ENCODE measurements around the gene MYL6B. TPM values are rescaled to one million over a fixed set of nuclear protein-coding genes. Genes with fewer than 3 reads are reported as not detected.

Gene MYL6B
- 10 to 100 TPM; 26.3 to 51.0 (median 37.8) TPM for total RNA-seq

DNA sequence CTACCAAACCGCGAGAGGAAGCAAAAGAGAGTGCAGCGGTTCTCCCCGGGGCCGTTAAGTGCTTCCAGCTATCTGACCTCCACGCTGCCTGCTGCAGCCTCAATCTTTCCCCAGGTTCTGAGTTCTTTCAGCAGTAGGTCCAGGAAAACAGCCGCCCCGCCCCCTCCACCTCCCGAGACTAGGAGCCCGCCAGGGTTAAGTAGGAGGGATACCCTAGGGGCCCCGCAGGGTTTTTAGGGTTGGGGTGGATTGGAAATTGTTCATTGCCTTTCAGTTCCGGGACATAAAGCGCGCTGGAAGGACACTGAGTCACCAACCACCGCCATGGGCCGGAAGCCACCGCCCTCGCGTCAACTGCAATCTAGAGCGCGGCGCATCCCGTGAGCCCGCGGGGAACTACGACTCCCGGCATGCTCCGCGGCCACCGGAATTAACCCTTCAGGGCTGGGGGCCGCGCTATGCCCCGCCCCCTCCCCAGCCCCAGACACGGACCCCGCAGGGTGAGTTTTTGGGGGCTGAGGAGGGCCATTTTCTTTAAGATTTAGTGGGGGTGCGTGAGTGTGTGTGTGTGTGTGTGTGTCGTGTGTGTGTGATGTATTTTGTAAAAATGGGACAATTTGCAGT lies at the start of gene MYL6B:
TSS of gene MYL6B (plus strand) at position 456 of the 624 bp plus-strand sequence. CDS start 1,332 bp downstream, outside the sequence.
- 0 to 1% methylated on average over 7 to 25 of the region's 37 CpGs for WGBS, 2 donors
- intact Hi-C loops (cut with DNase I), result no loop called here

DNA sequence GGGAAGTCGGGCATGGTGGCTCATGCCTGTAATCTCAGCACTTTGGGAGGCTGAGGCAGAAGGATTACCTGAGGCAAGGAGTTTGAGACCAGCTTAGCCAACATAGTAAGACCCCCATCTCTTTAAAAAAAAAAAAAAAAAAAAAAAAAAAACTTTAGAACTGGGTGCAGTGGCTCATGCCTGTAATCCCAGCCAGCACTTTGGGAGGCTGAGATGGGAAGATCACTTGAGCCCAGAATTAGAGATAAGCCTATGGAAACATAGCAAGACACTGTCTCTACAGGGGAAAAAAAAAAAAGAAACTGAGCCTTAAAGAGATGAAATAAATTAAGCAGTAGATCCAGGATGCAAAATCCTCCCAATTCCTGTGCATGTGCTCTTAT lies 49.7 kb upstream of the MYL6B start:
- Histone ChIP-seq H3K36me3 (peaks cover 0 to 66% (median 7%) of the 10 kb centered on the region in 3 donors), H3K4me3 (no peak overlapping the region), H3K4me1 (peaks cover 10 to 61% (median 25%) of the 10 kb centered on the region in 3 donors), H3K27ac (peak overlapping the region in 3 of 4 donors; percentile 22 to 94 (median 94)), H3K9me3 (no peaks in the 10 kb centered on the region), H3K27me3 (no peaks in the 10 kb centered on the region)
- WGBS, 2 donors, result 67 to 73% methylated on average over 1 of the region's 1 CpG
- no peak for TF ChIP-seq POLR2A (IDR thresholded peaks at IDR 0.05)
- TF ChIP-seq, protein P1, sequence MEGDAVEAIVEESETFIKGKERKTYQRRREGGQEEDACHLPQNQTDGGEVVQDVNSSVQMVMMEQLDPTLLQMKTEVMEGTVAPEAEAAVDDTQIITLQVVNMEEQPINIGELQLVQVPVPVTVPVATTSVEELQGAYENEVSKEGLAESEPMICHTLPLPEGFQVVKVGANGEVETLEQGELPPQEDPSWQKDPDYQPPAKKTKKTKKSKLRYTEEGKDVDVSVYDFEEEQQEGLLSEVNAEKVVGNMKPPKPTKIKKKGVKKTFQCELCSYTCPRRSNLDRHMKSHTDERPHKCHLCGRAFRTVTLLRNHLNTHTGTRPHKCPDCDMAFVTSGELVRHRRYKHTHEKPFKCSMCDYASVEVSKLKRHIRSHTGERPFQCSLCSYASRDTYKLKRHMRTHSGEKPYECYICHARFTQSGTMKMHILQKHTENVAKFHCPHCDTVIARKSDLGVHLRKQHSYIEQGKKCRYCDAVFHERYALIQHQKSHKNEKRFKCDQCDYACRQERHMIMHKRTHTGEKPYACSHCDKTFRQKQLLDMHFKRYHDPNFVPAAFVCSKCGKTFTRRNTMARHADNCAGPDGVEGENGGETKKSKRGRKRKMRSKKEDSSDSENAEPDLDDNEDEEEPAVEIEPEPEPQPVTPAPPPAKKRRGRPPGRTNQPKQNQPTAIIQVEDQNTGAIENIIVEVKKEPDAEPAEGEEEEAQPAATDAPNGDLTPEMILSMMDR (IDR thresholded peaks at IDR 0.05), result no peak
- DNase-seq, result no peak
- intact Hi-C loops (cut with DNase I), result loop anchor here (10.0 kb wide), 1 partner anchor 58 kb away; the partner anchor contains the start of gene RPS26

More for the DNA sequence above, at the start of gene MYL6B:
- peak; percentile 58 for DNase-seq
- peak in 2 of 4 donors; percentile 65 to 67 for TF ChIP-seq POLR2A (IDR thresholded peaks at IDR 0.05)
- TF ChIP-seq, protein P1 (IDR thresholded peaks at IDR 0.05), result peak in 2 of 6 experiments; percentile 1 to 32
- Histone ChIP-seq H3K4me1 (peaks cover 16 to 42% (median 21%) of the 10 kb centered on the region in 3 donors), H3K36me3 (peaks cover 0 to 6% (median 0%) of the 10 kb centered on the region in 3 donors), H3K27me3 (no peaks in the 10 kb centered on the region), H3K4me3 (peak within 1 kb of the TSS; percentile 43 to 83 (median 68)), H3K9me3 (no peaks in the 10 kb centered on the region), H3K27ac (peak within 1 kb of the TSS; percentile 91 to 96 (median 96))

DNA sequence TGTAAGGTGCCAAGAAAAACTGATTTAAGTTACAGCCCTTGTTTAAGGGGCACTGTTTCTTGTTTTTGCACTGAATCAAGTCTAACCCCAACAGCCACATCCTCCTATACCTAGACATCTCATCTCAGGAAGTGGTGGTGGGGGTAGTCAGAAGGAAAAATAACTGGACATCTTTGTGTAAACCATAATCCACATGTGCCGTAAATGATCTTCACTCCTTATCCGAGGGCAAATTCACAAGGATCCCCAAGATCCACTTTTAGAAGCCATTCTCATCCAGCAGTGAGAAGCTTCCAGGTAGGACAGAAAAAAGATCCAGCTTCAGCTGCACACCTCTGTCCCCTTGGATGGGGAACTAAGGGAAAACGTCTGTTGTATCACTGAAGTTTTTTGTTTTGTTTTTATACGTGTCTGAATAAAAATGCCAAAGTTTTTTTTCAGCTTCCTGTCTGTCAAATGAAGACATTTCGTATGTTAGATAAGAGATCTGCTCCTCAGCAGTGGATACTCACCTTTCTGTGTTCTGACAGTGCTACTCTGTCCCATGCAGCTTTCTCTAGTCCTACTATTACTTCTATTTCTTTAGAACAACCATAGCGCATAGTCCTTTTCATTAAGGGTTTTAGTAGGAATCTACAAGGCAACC lies 49.2 kb upstream of the MYL6B start:
- Histone ChIP-seq H3K4me1 (peaks cover 10 to 61% (median 25%) of the 10 kb centered on the region in 3 donors), H3K27me3 (no peaks in the 10 kb centered on the region), H3K4me3 (peak overlapping the region; percentile 85 to 97 (median 89)), H3K36me3 (peaks cover 0 to 66% (median 12%) of the 10 kb centered on the region in 3 donors), H3K27ac (peak overlapping the region; percentile 90 to 95 (median 94)), H3K9me3 (no peaks in the 10 kb centered on the region)
- TF ChIP-seq, protein P1 (IDR thresholded peaks at IDR 0.05), result no peak
- TF ChIP-seq POLR2A (IDR thresholded peaks at IDR 0.05), result no peak
- no peak for DNase-seq
- intact Hi-C loops (cut with DNase I), result loop anchor here (10.0 kb wide), 1 partner anchor 58 kb away; the partner anchor contains the start of gene RPS26
- WGBS, 2 donors, result 38 to 41% methylated on average over 6 of the region's 6 CpGs

DNA sequence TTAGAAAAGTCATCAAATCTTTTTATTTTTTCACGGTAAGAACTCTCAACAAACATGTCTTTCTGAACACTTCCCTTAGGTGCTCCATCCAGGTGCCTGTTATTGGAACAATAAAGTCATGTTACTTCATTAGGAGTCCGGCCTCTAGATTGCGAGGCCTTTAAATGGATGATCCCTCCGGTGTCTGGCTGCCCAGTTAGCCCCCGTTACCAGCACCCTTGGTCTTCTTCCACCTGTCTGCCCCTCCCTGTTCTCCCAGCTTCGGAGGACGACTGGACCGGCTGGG lies 48.6 kb upstream of the MYL6B start:
- TF ChIP-seq, protein P1 (IDR thresholded peaks at IDR 0.05), result no peak
- no peak for TF ChIP-seq POLR2A (IDR thresholded peaks at IDR 0.05)
- 1 to 2% methylated on average over 8 of the region's 8 CpGs for WGBS, 2 donors
- DNase-seq, result no peak
- peak overlapping the region; percentile 90 to 95 (median 94) for H3K27ac ChIP-seq
- H3K4me1 ChIP-seq, result peaks cover 10 to 61% (median 25%) of the 10 kb centered on the region in 3 donors
- intact Hi-C loops (cut with DNase I), result loop anchor here (10.0 kb wide), 1 partner anchor 59 kb away; the partner anchor contains the start of gene RPS26
- H3K36me3 ChIP-seq, result peaks cover 0 to 66% (median 17%) of the 10 kb centered on the region in 3 donors
- H3K9me3 ChIP-seq, result no peaks in the 10 kb centered on the region
- no peaks in the 10 kb centered on the region for H3K27me3 ChIP-seq
- peak overlapping the region; percentile 85 to 97 (median 89) for H3K4me3 ChIP-seq
